Hepatocyte (in vitro differentiated cells): ENCODE results near the gene ATF7. TPM values are rescaled to one million over a fixed set of nuclear protein-coding genes. Genes with fewer than 3 reads are reported as not detected.

Source experiments
- DNase-seq: peaks from one replicate; pipeline ENCODE4 v3.0.0-alpha.2; 2016; ENCODE audit warnings: low spot score
- H2AFZ ChIP-seq: fragments of 200-600 bp; sonication (generic); 2 replicates; pipeline ENCODE4 v1.6.0; 2016; ENCODE audit warnings: antibody characterized with exemption, mild to moderate bottlenecking
- H3K27ac ChIP-seq: fragments of 200-600 bp; sonication (generic); 2 replicates; pipeline ENCODE4 v1.5.1; 2016; ENCODE audit warnings: mild to moderate bottlenecking
- H3K27me3 ChIP-seq: fragments of 200-600 bp; sonication (generic); 2 replicates; pipeline ENCODE4 v1.6.1; 2016
- H3K36me3 ChIP-seq: fragments of 200-600 bp; sonication (generic); replicated peaks from 2 replicates; pipeline ENCODE4 v1.5.1; 2016; ENCODE audit warnings: low read depth; ENCODE audit not compliant: insufficient read depth
- H3K4me1 ChIP-seq: fragments of 200-600 bp; sonication (generic); 2 replicates; pipeline ENCODE4 v1.5.1; 2016; ENCODE audit warnings: mild to moderate bottlenecking, moderate library complexity; ENCODE audit not compliant: insufficient read depth
- H3K4me2 ChIP-seq: fragments of 200-600 bp; sonication (generic); 2 replicates; pipeline ENCODE4 v1.6.0; 2016
- H3K4me3 ChIP-seq: fragments of 200-600 bp; sonication (generic); 2 replicates; pipeline ENCODE4 v1.5.1; 2016; ENCODE audit warnings: mild to moderate bottlenecking
- H3K79me2 ChIP-seq: fragments of 200-600 bp; sonication (generic); 2 replicates; pipeline ENCODE4 v1.6.0; 2017; ENCODE audit warnings: mild to moderate bottlenecking
- H3K9me2 ChIP-seq: fragments of 200-600 bp; sonication (generic); replicated peaks from 2 replicates; pipeline ENCODE4 v1.6.0; 2017; ENCODE audit warnings: mild to moderate bottlenecking; ENCODE audit not compliant: insufficient read depth
- H3K9me3 ChIP-seq: fragments of 200-600 bp; sonication (generic); 2 replicates; pipeline ENCODE4 v1.5.1; 2016; ENCODE audit warnings: low read depth, mild to moderate bottlenecking
- H4K20me1 ChIP-seq: fragments of 200-600 bp; sonication (generic); 2 replicates; pipeline ENCODE4 v1.6.0; 2016; ENCODE audit warnings: mild to moderate bottlenecking; ENCODE audit not compliant: insufficient read depth, poor library complexity, severe bottlenecking
- EZH2 ChIP-seq: fragments of 200-600 bp; sonication (generic); IDR thresholded peaks from 2 replicates; pipeline ENCODE4 v1.6.1; 2016; ENCODE audit warnings: antibody characterized with exemption, mild to moderate bottlenecking, borderline replicate concordance
- EZH2phosphoT487 ChIP-seq: fragments of 200-600 bp; sonication (generic); IDR thresholded peaks from one replicate; pipeline ENCODE4 v1.6.1; 2018; ENCODE audit warnings: antibody characterized with exemption, mild to moderate bottlenecking, low read depth, moderate library complexity; ENCODE audit not compliant: unreplicated experiment, severe bottlenecking
- WGBS: methylation state at CpG from one replicate; pipeline ENCODE4 v1.1.6; 2016; ENCODE audit warnings: low lambda C conversion rate; ENCODE audit errors: missing lambda C conversion rate; 5-methylcytosine and 5-hydroxymethylcytosine counted together
- polyA plus RNA-seq: library from polyadenylated mRNA; unstranded; fragments of >200 nt; fragmentation: Nextera tagmentation; extraction: Ambion mirVana; gene quantifications from 2 replicates; pipeline ENCODE4 v1.2.1, GENCODE V29; 2016
- total RNA-seq: library from RNA; depleted of rRNA; stranded (reverse); fragments of >200 nt; gene quantifications from 2 replicates; pipeline ENCODE4 v1.2.3, GENCODE V29; 2014
- TF ChIP-seq, protein P1 (sequence below): fragments of 200-600 bp; sonication (generic); IDR thresholded peaks from 2 replicates; pipeline ENCODE4 v1.5.1; 2016; ENCODE audit warnings: antibody characterized with exemption, mild to moderate bottlenecking; ENCODE audit not compliant: poor library complexity

The ATF7 gene
- total and polyA plus RNA-seq, 2 experiments from 2014 or later = 17.8 to 19.2 TPM

DNA sequence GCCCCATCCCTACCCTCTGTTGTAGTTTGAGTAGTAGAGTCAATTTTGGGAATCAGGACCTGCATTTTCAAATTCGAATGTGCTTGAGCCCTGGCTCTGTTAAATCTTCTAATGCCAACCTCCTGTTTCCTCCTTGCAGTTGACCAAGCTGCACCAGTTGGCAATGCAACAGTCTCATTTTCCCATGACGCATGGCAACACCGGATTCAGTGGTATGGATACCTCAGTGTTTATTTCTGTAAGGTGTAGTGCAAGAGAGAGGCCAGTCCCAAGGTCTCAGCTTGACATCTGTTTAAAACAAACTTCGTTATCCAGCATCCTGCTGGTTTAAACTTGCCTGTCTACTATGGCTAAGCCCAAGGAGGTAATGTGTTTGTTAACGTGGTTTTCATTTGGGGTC lies 159.1 kb downstream of the ATF7 start:
- no peak overlapping the region for H2AFZ ChIP-seq
- no peaks in the 10 kb centered on the region for H3K9me2 ChIP-seq
- peaks cover 97% of the 10 kb centered on the region for H3K79me2 ChIP-seq
- DNase-seq = no peak
- no peaks in the 10 kb centered on the region for H3K9me3 ChIP-seq
- no peak overlapping the region for H3K4me2 ChIP-seq
- 83% methylated on average over 5 of the region's 5 CpGs for WGBS
- peaks cover 83% of the 10 kb centered on the region for H4K20me1 ChIP-seq
- H3K4me3 ChIP-seq = no peak overlapping the region
- H3K27me3 ChIP-seq = no peaks in the 10 kb centered on the region
- no peaks in the 10 kb centered on the region for H3K4me1 ChIP-seq
- H3K36me3 ChIP-seq = no peaks in the 10 kb centered on the region
- no peak overlapping the region for H3K27ac ChIP-seq
- TF ChIP-seq, protein P1, sequence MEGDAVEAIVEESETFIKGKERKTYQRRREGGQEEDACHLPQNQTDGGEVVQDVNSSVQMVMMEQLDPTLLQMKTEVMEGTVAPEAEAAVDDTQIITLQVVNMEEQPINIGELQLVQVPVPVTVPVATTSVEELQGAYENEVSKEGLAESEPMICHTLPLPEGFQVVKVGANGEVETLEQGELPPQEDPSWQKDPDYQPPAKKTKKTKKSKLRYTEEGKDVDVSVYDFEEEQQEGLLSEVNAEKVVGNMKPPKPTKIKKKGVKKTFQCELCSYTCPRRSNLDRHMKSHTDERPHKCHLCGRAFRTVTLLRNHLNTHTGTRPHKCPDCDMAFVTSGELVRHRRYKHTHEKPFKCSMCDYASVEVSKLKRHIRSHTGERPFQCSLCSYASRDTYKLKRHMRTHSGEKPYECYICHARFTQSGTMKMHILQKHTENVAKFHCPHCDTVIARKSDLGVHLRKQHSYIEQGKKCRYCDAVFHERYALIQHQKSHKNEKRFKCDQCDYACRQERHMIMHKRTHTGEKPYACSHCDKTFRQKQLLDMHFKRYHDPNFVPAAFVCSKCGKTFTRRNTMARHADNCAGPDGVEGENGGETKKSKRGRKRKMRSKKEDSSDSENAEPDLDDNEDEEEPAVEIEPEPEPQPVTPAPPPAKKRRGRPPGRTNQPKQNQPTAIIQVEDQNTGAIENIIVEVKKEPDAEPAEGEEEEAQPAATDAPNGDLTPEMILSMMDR = no peak
- TF ChIP-seq EZH2phosphoT487 = no peak
- TF ChIP-seq EZH2 = no peak

DNA sequence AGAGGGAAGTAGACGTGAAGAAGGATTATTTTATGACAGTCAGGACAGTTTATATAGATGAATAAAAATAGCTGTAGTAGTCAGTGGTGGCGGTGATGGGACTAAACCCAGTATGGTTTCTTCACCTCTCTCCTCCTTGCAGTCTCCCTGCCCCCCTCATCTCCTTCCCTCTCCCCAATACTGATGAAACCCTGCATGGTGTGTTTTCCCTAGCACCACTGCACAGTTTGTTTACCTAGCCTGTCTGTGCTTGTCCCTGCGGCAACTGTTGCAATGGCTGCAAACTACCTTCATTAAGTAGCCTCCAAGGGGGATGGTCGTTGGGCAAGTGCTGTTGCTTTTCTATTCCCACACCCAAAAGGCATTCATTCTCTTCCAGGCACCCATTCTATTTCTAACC lies 159.5 kb downstream of the ATF7 start:
- WGBS = 85% methylated on average over 4 of the region's 4 CpGs
- TF ChIP-seq EZH2 (no peak), EZH2phosphoT487 (no peak)
- Histone ChIP-seq H2AFZ (no peak overlapping the region), H3K4me1 (no peaks in the 10 kb centered on the region), H3K4me3 (no peak overlapping the region), H3K27ac (no peak overlapping the region), H3K9me2 (no peaks in the 10 kb centered on the region), H3K79me2 (peaks cover 97% of the 10 kb centered on the region), H3K27me3 (no peaks in the 10 kb centered on the region), H3K9me3 (no peaks in the 10 kb centered on the region), H3K4me2 (no peak overlapping the region), H4K20me1 (peaks cover 83% of the 10 kb centered on the region), H3K36me3 (no peaks in the 10 kb centered on the region)
- DNase-seq = no peak

DNA sequence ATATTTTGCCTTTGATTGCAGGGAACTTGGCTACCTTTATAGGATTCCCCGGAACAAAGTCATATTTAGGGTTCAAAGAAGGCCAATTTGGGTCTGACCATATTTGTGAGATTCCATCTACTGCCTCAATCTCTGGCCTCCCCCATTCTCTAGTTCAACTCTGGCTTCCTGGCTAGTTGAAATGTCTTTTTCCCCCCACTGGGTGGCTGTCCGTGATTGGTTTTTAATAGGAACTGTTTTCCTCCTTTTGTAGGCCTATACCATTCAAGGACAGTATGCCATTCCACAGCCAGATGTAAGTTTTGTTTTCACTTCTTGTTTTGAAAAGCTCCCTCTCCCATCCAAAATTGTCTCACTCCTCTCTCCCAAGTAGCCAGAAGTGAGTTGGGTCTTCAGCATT lies 160.5 kb downstream of the ATF7 start:
- WGBS = 83% methylated on average over 2 of the region's 2 CpGs
- no peaks in the 10 kb centered on the region for H3K27me3 ChIP-seq
- peaks cover 87% of the 10 kb centered on the region for H4K20me1 ChIP-seq

DNA sequence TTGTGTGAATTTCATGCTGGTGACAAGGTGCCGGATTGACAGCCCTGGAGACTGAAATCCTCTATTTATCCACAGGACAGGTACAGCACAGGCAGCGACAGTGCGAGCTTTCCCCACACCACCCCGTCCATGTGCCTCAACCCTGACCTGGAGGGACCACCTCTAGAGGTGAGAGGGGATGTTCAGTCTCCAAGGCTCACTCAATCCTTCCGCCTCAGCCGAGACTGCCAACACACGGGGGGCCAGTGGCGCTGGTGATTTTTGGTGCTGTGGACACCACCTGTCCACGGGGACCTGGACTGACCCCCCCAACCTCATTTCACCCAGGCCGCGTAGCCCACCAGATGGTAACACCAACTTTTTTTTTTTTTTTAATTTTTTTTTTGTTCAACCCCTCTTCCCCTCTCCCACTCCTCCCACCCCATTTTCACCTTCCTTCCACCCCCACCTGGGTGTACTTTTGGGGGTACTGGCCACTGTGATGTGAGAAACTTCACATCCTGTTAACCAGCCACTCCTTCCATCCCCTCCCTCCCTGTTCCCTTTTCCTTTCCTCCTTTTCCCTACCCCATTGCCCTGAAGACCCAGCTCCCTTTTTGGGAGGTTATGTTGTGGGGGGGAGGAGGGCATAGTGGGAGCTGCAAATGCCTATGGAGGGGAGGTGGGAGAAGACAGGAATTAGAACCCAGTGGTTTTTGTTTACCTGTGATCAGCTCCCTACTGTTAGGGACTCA lies 161.3 kb downstream of the ATF7 start:
- Histone ChIP-seq H3K27ac (no peak overlapping the region), H3K79me2 (peaks cover 98% of the 10 kb centered on the region), H3K4me3 (no peak overlapping the region), H3K36me3 (no peaks in the 10 kb centered on the region), H3K4me1 (no peaks in the 10 kb centered on the region), H4K20me1 (peaks cover 87% of the 10 kb centered on the region), H3K4me2 (no peak overlapping the region), H3K9me2 (no peaks in the 10 kb centered on the region), H3K27me3 (no peaks in the 10 kb centered on the region), H3K9me3 (no peaks in the 10 kb centered on the region), H2AFZ (no peak overlapping the region)
- TF ChIP-seq EZH2phosphoT487 (no peak), EZH2 (no peak)
- TF ChIP-seq, protein P1 = no peak
- WGBS = 93% methylated on average over 11 of the region's 11 CpGs
- DNase-seq = no peak

More for the DNA sequence above, 160.5 kb downstream of the ATF7 start:
- H3K4me1 ChIP-seq = no peaks in the 10 kb centered on the region
- no peaks in the 10 kb centered on the region for H3K9me3 ChIP-seq
- TF ChIP-seq EZH2 = no peak
- TF ChIP-seq, protein P1 = no peak
- no peak for TF ChIP-seq EZH2phosphoT487
- no peaks in the 10 kb centered on the region for H3K36me3 ChIP-seq
- no peak overlapping the region for H3K4me2 ChIP-seq
- no peak overlapping the region for H3K4me3 ChIP-seq
- H3K27ac ChIP-seq = no peak overlapping the region
- DNase-seq = no peak
- H2AFZ ChIP-seq = no peak overlapping the region
- H3K9me2 ChIP-seq = no peaks in the 10 kb centered on the region
- H3K79me2 ChIP-seq = peaks cover 97% of the 10 kb centered on the region
